GM21825 (cell line): Measurements from ENCODE around the gene RRAS2.
"Not testable (repeated sequence)": the region's sequence is repeated elsewhere in the genome, so short reads cannot be mapped to it uniquely, and the experiment has no call there.

Experiments used
- ATAC-seq: cut with Tn5 transposase; IDR thresholded peaks from one replicate; pipeline ENCODE4 v1.9.1; 2021; ENCODE audit warnings: mild to moderate bottlenecking, moderate library complexity; ENCODE audit not compliant: unreplicated experiment

The RRAS2 gene

GRCh38 chr11:14358729-14359439 is at the start of gene RRAS2:
Gene RRAS2, minus strand, starts transcription at chr11:14359183. Its CDS starts 313 bp downstream, at chr11:14358870.
- peak; percentile 79 for ATAC-seq

GRCh38 chr11:14408612-14409011 is 49.6 kb upstream of the RRAS2 start:
- no peak for ATAC-seq

- not testable (repeated sequence) for ATAC-seq
Observed at GRCh38 chr11:14406116-14406515, 47.1 kb upstream of the RRAS2 start.

- ATAC-seq, result not testable (repeated sequence)
Observed at GRCh38 chr11:14403528-14403927, 44.5 kb upstream of the RRAS2 start.

GRCh38 chr11:14399087-14399486 is 40.1 kb upstream of the RRAS2 start:
- ATAC-seq, result no peak

GRCh38 chr11:14396273-14396672 is 37.3 kb upstream of the RRAS2 start:
- ATAC-seq, result no peak

- ATAC-seq, result no peak
Observed at GRCh38 chr11:14393889-14394288, 34.9 kb upstream of the RRAS2 start.

GRCh38 chr11:14393129-14393528 is 34.1 kb upstream of the RRAS2 start:
- no peak for ATAC-seq

- no peak for ATAC-seq
Observed at GRCh38 chr11:14390669-14391068, 31.7 kb upstream of the RRAS2 start.

GRCh38 chr11:14388352-14388751 is 29.4 kb upstream of the RRAS2 start:
- no peak for ATAC-seq

GRCh38 chr11:14386895-14387480 is 28.0 kb upstream of the RRAS2 start:
- ATAC-seq, result no peak

GRCh38 chr11:14386081-14386480 is 27.1 kb upstream of the RRAS2 start:
- ATAC-seq, result no peak

GRCh38 chr11:14384338-14384737 is 25.4 kb upstream of the RRAS2 start:
- no peak for ATAC-seq

GRCh38 chr11:14381968-14382367 is 23.0 kb upstream of the RRAS2 start:
- ATAC-seq, result no peak

- peak; percentile 80 for ATAC-seq
Observed at GRCh38 chr11:14380947-14381561, 22.1 kb upstream of the RRAS2 start.

- ATAC-seq, result no peak
Observed at GRCh38 chr11:14380125-14380936, 21.3 kb upstream of the RRAS2 start.

- ATAC-seq, result no peak
Observed at GRCh38 chr11:14378171-14378570, 19.2 kb upstream of the RRAS2 start.

- no peak for ATAC-seq
Observed at GRCh38 chr11:14376920-14377319, 17.9 kb upstream of the RRAS2 start.

- no peak for ATAC-seq
Observed at GRCh38 chr11:14374922-14375830, 16.2 kb upstream of the RRAS2 start.

- ATAC-seq, result no peak
Observed at GRCh38 chr11:14373941-14374646, 15.1 kb upstream of the RRAS2 start.
